Epithelial cell of alveolus of lung (primary cell): ENCODE data around the gene ZNF622. TPM values are rescaled to one million over a fixed set of nuclear protein-coding genes. Genes with fewer than 3 reads are reported as not detected.

ENCODE experiments used
- total RNA-seq: library from RNA; depleted of rRNA; stranded (reverse); fragments of >200 nt; gene quantifications from 2 replicates; pipeline ENCODE4 v1.2.1, GENCODE V29; 2015

The ZNF622 gene
- total RNA-seq = 31.3 and 35.0 TPM in 2 replicates

GRCh38 chr5:16465544-16466432 lies at the start of gene ZNF622:
TSS of gene ZNF622 (minus strand) at chr5:16465800. CDS start at chr5:16465665, 135 bp downstream.

Other genes with a start within 250 kb of the ZNF622 start
- gene RETREG1, start 151.2 kb upstream of the ZNF622 start, total RNA-seq = 0.16 and 0.39 TPM in 2 replicates